ENCODE data around the gene PAGE1. TPM values are rescaled to one million over a fixed set of nuclear protein-coding genes. Genes with fewer than 3 reads are reported as not detected.

The PAGE1 gene
- total and polyA plus RNA-seq, 5 donors from 2014 or later: not detected

DNA sequence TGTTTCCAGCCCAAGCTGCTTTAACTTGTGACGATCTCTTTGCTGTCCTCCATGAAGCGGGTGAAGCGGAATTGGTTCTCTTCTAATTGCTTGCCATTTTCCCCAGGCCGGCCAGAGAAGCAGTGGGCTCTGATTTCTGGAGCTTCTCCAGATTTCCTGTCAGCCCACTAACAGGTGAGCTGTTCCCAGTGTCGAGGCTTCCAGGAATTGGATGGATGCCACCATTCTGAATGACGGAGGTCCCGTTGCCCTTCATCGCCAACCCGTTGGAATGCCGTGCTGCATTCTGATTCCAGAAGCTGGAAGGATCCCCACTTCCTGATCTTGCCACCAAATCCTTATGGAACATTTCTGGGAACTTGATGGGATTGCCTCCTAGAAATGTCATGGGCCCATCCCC, 31.0 kb downstream of the PAGE1 start:
- Mint-ChIP-seq H3K4me3 (no peak overlapping the region), H3K4me1 (no peaks in the 10 kb centered on the region), H3K9me3 (peaks cover 0 to 2% (median 0%) of the 10 kb centered on the region in 7 donors), H3K36me3 (no peaks in the 10 kb centered on the region), H3K27ac (no peak overlapping the region), H3K27me3 (no peaks in the 10 kb centered on the region)
- Histone ChIP-seq H3K36me3 (ENCODE audit: control insufficient read depth, insufficient read depth, low read length) (no peaks in the 10 kb centered on the region), H3K27ac (ENCODE audit: insufficient read depth, low read length, poor library complexity, severe bottlenecking) (no peak overlapping the region), H3K27me3 (ENCODE audit: control insufficient read depth, insufficient read depth, low read length) (no peaks in the 10 kb centered on the region), H3K4me3 (ENCODE audit: low read depth, low read length) (no peak overlapping the region), H3K4me1 (ENCODE audit: control insufficient read depth, insufficient read depth, low read length, poor library complexity, severe bottlenecking) (no peaks in the 10 kb centered on the region), H3K9me3 (ENCODE audit: control insufficient read depth in 2 of 2, low read length in 2 of 2) (no peaks in the 10 kb centered on the region)
- DNase-seq (no peak), ATAC-seq (ENCODE audit: low read depth in 2 of 2) (no peak)

DNA sequence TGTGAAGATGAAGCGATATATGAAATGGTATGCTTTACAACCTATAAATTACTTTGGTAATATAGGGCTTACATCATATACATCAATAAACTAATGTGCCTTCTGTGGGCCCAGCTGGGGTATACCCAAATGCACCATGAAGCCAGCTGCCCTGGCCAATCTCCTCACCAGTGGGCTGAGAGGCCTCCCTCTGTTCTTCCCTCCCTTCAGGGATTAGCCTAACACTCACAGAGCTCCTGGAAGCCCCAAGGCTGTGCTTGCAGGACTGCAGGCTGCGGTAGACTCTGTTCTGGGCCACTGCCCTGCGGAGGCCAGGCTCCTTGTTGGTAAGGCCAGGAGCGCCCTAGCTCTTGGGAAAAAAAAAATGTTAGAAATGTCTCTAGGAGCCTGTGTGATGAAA, 33.9 kb downstream of the PAGE1 start:
- Histone ChIP-seq H3K27me3 (ENCODE audit: control insufficient read depth, insufficient read depth, low read length) (no peaks in the 10 kb centered on the region), H3K4me1 (ENCODE audit: control insufficient read depth, insufficient read depth, low read length, poor library complexity, severe bottlenecking) (no peaks in the 10 kb centered on the region), H3K9me3 (ENCODE audit: control insufficient read depth in 2 of 2, low read length in 2 of 2) (no peaks in the 10 kb centered on the region), H3K36me3 (ENCODE audit: control insufficient read depth, insufficient read depth, low read length) (no peaks in the 10 kb centered on the region), H3K4me3 (ENCODE audit: low read depth, low read length) (no peak overlapping the region), H3K27ac (ENCODE audit: insufficient read depth, low read length, poor library complexity, severe bottlenecking) (no peak overlapping the region)
- DNase-seq: no peak
- Mint-ChIP-seq H3K27ac (no peak overlapping the region), H3K9me3 (peaks cover 0 to 2% (median 0%) of the 10 kb centered on the region in 7 donors), H3K36me3 (no peaks in the 10 kb centered on the region), H3K4me3 (no peak overlapping the region), H3K27me3 (no peaks in the 10 kb centered on the region), H3K4me1 (no peaks in the 10 kb centered on the region)
- ATAC-seq (ENCODE audit: low read depth in 2 of 2): no peak

DNA sequence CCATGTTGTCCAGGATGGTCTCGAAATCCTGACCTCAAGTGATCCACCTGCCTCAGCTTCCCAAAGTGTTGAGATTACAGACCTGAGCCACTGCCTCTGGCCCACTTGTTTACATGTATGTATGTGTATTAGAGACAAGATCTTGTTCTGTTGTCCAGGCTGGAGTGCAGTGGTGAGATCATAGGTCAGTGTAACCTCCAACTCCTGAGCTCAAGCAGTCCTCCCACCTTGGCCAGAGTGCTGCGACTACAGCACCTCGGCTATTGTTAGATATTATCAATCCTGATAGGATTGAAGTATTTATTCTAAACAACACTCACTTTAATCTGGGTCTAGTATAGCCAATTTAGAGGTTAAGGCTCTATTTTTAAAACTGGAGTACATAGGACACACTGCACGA, 36.0 kb downstream of the PAGE1 start:
- Histone ChIP-seq H3K9me3 (ENCODE audit: control insufficient read depth in 2 of 2, low read length in 2 of 2) (no peaks in the 10 kb centered on the region), H3K4me3 (ENCODE audit: low read depth, low read length) (no peak overlapping the region), H3K27me3 (ENCODE audit: control insufficient read depth, insufficient read depth, low read length) (no peaks in the 10 kb centered on the region), H3K27ac (ENCODE audit: insufficient read depth, low read length, poor library complexity, severe bottlenecking) (no peak overlapping the region), H3K4me1 (ENCODE audit: control insufficient read depth, insufficient read depth, low read length, poor library complexity, severe bottlenecking) (no peaks in the 10 kb centered on the region), H3K36me3 (ENCODE audit: control insufficient read depth, insufficient read depth, low read length) (no peaks in the 10 kb centered on the region)
- Mint-ChIP-seq H3K9me3 (peaks cover 0 to 2% (median 0%) of the 10 kb centered on the region in 7 donors), H3K27me3 (no peaks in the 10 kb centered on the region), H3K36me3 (no peaks in the 10 kb centered on the region), H3K4me3 (no peak overlapping the region), H3K4me1 (no peaks in the 10 kb centered on the region), H3K27ac (no peak overlapping the region)
- ATAC-seq (ENCODE audit: low read depth in 2 of 2): no peak
- DNase-seq: no peak

DNA sequence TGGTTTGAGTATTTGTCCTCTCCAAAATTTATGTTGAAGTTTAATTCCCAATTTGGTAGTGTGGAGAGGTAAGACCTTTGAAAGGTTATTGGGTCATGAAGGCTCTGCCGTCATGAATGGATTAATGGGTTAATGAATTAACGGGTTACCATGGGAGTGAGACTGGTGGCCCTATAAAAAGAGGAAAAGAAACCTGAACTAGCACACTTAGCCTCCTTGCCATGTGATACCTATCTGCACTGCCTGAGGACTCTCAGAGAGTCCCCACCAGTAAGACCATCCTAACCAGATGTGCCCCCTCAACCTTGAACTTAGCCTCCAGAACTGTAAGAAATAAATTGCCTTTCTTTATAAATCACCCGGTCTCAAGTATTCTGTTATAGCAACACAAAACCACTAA, 39.3 kb downstream of the PAGE1 start:
- Histone ChIP-seq H3K27ac (ENCODE audit: insufficient read depth, low read length, poor library complexity, severe bottlenecking) (no peak overlapping the region), H3K27me3 (ENCODE audit: control insufficient read depth, insufficient read depth, low read length) (no peaks in the 10 kb centered on the region), H3K36me3 (ENCODE audit: control insufficient read depth, insufficient read depth, low read length) (no peaks in the 10 kb centered on the region), H3K9me3 (ENCODE audit: control insufficient read depth in 2 of 2, low read length in 2 of 2) (no peaks in the 10 kb centered on the region), H3K4me3 (ENCODE audit: low read depth, low read length) (no peak overlapping the region), H3K4me1 (ENCODE audit: control insufficient read depth, insufficient read depth, low read length, poor library complexity, severe bottlenecking) (no peaks in the 10 kb centered on the region)
- ATAC-seq (ENCODE audit: low read depth in 2 of 2): no peak
- H3K36me3 Mint-ChIP-seq: no peaks in the 10 kb centered on the region
- H3K27ac Mint-ChIP-seq: no peak overlapping the region
- H3K4me3 Mint-ChIP-seq: no peak overlapping the region
- peaks cover 0 to 2% (median 0%) of the 10 kb centered on the region in 7 donors for H3K9me3 Mint-ChIP-seq
- no peak for DNase-seq
- peaks cover 4% of the 10 kb centered on the region for H3K27me3 Mint-ChIP-seq
- no peaks in the 10 kb centered on the region for H3K4me1 Mint-ChIP-seq

DNA sequence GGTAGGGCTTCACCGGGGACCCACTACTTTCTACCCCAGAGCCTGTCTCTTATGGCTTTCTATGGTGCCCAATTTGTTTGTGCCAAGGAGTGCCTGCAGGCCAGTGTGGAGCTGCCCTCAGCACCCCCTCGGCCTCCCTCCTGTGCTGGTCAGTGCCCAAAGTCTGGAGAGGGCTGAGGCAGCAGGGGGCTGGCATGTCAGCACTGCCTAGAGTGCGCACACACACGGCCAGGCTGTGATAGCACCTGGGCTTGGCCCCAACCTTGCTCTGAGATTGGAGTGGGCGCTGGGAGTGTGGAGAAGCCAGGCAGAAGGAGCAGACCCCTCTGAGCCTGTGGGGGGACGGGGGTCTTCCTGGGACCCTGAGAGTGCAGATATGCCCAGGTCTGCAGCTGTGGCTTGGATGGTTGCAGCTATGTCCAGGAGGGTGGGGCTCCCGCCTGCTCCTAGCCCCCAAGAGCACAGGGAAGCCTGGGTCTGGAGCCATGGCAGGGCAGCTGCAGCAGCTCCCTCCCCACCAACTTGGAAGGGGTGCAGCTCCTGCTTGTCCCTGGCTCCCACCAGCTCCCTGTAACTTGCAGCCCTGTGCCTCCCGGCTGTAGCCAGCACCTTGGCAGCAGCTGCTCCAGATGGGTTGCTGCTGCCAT, 50.7 kb downstream of the PAGE1 start:
- Mint-ChIP-seq H3K27ac (no peak overlapping the region), H3K4me3 (no peak overlapping the region), H3K9me3 (no peaks in the 10 kb centered on the region), H3K4me1 (no peaks in the 10 kb centered on the region), H3K27me3 (peaks cover 20% of the 10 kb centered on the region), H3K36me3 (no peaks in the 10 kb centered on the region)
- Histone ChIP-seq H3K4me3 (ENCODE audit: low read depth, low read length) (no peak overlapping the region), H3K4me1 (ENCODE audit: control insufficient read depth, insufficient read depth, low read length, poor library complexity, severe bottlenecking) (no peaks in the 10 kb centered on the region), H3K27ac (ENCODE audit: insufficient read depth, low read length, poor library complexity, severe bottlenecking) (no peak overlapping the region), H3K27me3 (ENCODE audit: control insufficient read depth, insufficient read depth, low read length) (no peaks in the 10 kb centered on the region), H3K9me3 (ENCODE audit: control insufficient read depth in 2 of 2, low read length in 2 of 2) (no peaks in the 10 kb centered on the region), H3K36me3 (ENCODE audit: control insufficient read depth, insufficient read depth, low read length) (no peaks in the 10 kb centered on the region)
- DNase-seq (no peak), ATAC-seq (ENCODE audit: low read depth in 2 of 2) (no peak)

Other genes starting within 250 kb of the PAGE1 start
- gene GAGE12C, start 163.8 kb downstream of the PAGE1 start, total RNA-seq: not detected
- not detected for gene GAGE12C, start 163.8 kb downstream of the PAGE1 start, polyA plus RNA-seq
- gene GAGE12D, start 154.3 kb downstream of the PAGE1 start, total RNA-seq: not detected
- gene GAGE12D, start 154.3 kb downstream of the PAGE1 start, polyA plus RNA-seq: not detected
- not detected for gene GAGE12E, start 144.7 kb downstream of the PAGE1 start, total RNA-seq
- gene GAGE12E, start 144.7 kb downstream of the PAGE1 start, polyA plus RNA-seq: not detected
- not detected for gene GAGE12F, start 135.1 kb downstream of the PAGE1 start, total RNA-seq
- gene GAGE12F, start 135.1 kb downstream of the PAGE1 start, polyA plus RNA-seq: not detected
- gene GAGE12G, start 125.6 kb downstream of the PAGE1 start, total RNA-seq: not detected
- not detected for gene GAGE12G, start 125.6 kb downstream of the PAGE1 start, polyA plus RNA-seq
- not detected for gene GAGE12H, start 116.0 kb downstream of the PAGE1 start, total RNA-seq
- not detected for gene GAGE12H, start 116.0 kb downstream of the PAGE1 start, polyA plus RNA-seq
- gene GAGE2A, start 106.5 kb downstream of the PAGE1 start, total RNA-seq: not detected
- not detected for gene GAGE2A, start 106.5 kb downstream of the PAGE1 start, polyA plus RNA-seq
- gene GAGE1, start 97.0 kb downstream of the PAGE1 start, total RNA-seq: not detected
- gene GAGE1, start 97.0 kb downstream of the PAGE1 start, polyA plus RNA-seq: not detected
- not detected for gene PAGE4, start 133.3 kb upstream of the PAGE1 start, total RNA-seq
- not detected for gene PAGE4, start 133.3 kb upstream of the PAGE1 start, polyA plus RNA-seq
- gene USP27X, start 183.5 kb upstream of the PAGE1 start, total RNA-seq: 2.2 TPM
- gene USP27X, start 183.5 kb upstream of the PAGE1 start, polyA plus RNA-seq: under 1 TPM; 0.21 to 0.79 (median 0.40) TPM
- gene CLCN5, start 226.6 kb upstream of the PAGE1 start, total RNA-seq: 1.3 TPM
- under 1 TPM; 0.05 to 0.99 (median 0.43) TPM for gene CLCN5, start 226.6 kb upstream of the PAGE1 start, polyA plus RNA-seq

Data from CD4-positive, CD25-positive, alpha-beta regulatory T cell (primary cell).